ENCODE results near the gene ZMYM3.
A peak's percentile ranks its signal among the peaks of the same experiment; 100 is the strongest.

Gene ZMYM3

DNA sequence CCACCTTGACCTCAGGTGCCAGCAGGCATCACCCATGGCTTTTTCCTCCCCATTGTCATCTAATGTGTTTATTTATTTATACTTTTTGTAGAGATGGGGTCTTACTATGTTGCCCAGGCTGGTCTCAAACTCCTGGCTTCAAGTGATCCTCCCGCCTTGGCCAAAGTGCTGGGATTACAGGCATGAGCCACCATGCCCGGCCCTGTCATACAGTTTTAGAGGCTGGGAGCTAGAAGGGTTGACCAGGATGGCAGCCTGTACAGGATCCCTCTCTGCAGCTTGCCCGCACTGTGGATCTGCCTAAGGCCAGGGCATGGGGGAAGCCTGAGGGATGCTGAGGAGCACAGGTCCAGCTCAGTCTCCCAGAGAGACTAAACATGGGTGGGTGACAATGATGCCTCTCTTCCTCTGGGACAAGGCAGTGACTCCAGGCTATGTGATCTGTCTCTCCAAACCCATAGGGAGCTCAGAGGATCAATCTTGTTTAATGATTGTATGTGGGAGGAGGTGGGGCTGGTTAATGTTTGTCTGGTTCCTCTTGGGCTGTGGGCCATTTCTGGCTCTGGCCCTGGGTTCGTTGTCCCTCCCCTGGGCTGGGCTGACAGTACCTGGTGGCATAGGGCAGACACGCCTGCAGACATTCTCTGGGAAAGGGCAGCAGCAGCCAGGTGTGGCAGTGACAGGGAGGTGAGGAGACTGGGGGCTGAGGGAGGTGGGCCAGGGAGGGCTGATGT is 39.2 kb downstream of the ZMYM3 start:
- no peak for DNase-seq (ENCODE audit: low read depth in 2 of 2)

GRCh38 chrX:71214152-71214551 is 39.8 kb downstream of the ZMYM3 start:
- DNase-seq (ENCODE audit: low read depth in 2 of 2) = no peak

GRCh38 chrX:71212536-71212935 is 41.4 kb downstream of the ZMYM3 start:
- no peak for DNase-seq (ENCODE audit: low read depth in 2 of 2)

DNA sequence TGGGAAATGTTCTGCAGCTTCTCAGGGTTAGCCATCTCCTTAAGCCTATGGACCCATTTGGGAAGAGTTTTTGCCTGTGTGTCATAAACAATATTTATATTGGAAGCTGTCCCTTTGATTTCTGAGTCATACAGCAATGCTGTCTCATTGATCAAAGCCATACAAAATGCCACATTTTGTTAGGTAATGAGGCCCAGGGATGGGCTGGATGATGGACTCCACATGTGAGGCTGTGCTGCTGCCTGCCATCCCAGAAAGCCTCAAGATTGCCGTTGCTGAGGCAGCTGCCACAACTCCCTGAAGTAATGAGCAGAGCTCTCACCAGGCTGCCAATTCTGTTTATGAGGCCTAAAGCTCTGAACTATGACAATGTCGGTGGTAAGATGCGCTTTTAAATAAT is 43.1 kb downstream of the ZMYM3 start:
- DNase-seq (ENCODE audit: low read depth in 2 of 2) = peak; percentile 20 to 24

- no peak for DNase-seq (ENCODE audit: low read depth in 2 of 2)
These were observed 54.5 kb downstream of the ZMYM3 start for GRCh38 chrX:71199252-71200008.

DNA sequence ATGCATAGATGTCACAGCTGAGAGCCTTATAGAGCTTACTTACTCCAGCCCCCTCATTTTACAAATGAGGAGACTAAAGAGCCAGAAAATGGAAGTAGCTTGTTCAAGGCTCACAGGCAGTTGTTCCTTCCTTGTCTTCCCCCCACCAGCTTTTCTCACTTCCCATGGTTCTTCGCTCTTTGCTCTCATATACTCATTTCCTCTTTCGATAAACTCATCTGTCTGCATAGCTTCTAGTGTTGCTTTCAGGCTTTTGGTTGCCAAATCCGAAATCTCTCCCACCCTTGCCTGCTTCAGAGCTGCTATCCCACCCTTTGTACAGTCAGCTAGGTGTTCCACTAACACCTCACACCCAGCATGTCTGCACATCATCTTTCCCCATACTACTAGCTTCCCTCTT is 55.9 kb downstream of the ZMYM3 start:
- DNase-seq (ENCODE audit: low read depth in 2 of 2) = no peak

DNA sequence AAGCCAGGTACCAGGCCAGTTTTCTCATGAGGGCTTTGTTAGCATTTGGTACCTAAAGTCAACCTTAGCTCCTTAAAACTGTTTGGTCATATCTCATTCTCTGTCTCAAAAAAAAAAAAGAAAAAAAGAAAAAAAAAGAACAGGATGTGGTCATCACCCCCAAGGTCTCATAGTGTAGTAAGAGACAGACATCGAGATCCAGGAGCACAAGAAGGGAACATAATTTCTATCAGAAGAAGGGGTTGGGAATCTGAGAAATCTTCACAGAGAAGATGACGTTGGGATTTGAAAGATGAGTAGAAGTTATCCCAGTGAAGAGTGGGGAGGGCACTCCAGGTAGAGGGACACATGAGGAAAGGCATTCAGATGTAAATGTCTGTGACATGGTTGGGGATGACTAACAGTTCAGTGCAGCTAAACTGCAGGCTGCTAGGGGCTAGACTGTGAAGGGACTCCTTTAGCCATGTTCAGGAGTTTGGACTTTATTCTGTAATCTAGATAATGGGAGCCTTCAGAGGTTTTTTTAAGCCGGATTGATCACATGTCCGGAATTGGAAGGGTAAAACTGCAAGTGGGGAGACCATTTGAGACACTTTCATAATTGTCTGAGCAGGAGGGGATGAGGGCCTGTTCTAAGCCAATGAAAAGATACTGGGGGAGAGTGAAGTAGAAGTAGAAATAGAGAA is 57.8 kb downstream of the ZMYM3 start:
- no peak for DNase-seq (ENCODE audit: low read depth in 2 of 2)

DNA sequence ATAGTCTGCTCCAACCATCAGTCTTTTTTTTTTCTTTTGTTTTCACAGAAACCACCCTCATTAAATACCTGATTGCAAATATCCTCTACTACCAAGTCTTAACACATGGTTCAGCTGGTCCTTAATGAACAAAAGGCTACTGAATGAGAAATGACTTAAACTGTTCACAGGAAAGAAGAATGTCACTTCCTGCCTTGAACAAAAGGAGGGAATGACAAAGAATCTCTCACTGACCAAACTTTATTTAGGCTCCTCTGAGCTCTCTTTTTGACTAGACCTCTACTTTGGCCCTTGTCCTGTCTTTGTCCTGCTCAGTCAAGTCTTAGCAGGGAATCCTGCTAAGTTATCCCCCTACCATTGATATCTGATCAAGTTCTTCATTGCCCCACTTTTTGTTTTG is 62.7 kb downstream of the ZMYM3 start:
- DNase-seq (ENCODE audit: low read depth in 2 of 2) = no peak
